Neural crest cell (in vitro differentiated cells): ENCODE results near the gene IFT25. TPM values are rescaled to one million over a fixed set of nuclear protein-coding genes. Genes with fewer than 3 reads are reported as not detected.

Experiments
- DNase-seq: peaks from one replicate; pipeline ENCODE4 v3.0.0; 2021; ENCODE audit warnings: low read depth, mixed read lengths, low spot score
- H3K27ac Mint-ChIP-seq: one replicate; pipeline ENCODE4 v1.8.0; 2021; ENCODE audit warnings: mild to moderate bottlenecking, mixed read lengths; ENCODE audit not compliant: unreplicated experiment
- H3K27me3 Mint-ChIP-seq: 2 replicates; pipeline ENCODE4 v1.8.0; 2021; ENCODE audit warnings: low read depth, mild to moderate bottlenecking, mixed read lengths
- H3K36me3 Mint-ChIP-seq: 2 replicates; pipeline ENCODE4 v1.8.0; 2021; ENCODE audit warnings: low read depth, mild to moderate bottlenecking, mixed read lengths
- H3K4me1 Mint-ChIP-seq: 2 replicates; pipeline ENCODE4 v1.8.0; 2021; ENCODE audit warnings: mixed read lengths
- H3K4me3 Mint-ChIP-seq: one replicate; pipeline ENCODE4 v1.8.0; 2021; ENCODE audit warnings: mild to moderate bottlenecking, mixed read lengths
- H3K9me3 Mint-ChIP-seq: 2 replicates; pipeline ENCODE4 v1.8.0; 2021; ENCODE audit warnings: mixed read lengths
- total RNA-seq: library from RNA; stranded (reverse); gene quantifications from 2 replicates; pipeline ENCODE4 v1.2.1, GENCODE V29; 2021
- TF ChIP-seq, protein P1 (sequence below): fragments of 200-600 bp; sonication (generic); conservative IDR thresholded peaks from 2 replicates; pipeline ENCODE4 v1.5.0; 2021; ENCODE audit warnings: antibody characterized with exemption, mild to moderate bottlenecking

Gene IFT25
- total RNA-seq, 1 donor from 2014 or later = 41.1 TPM

DNA sequence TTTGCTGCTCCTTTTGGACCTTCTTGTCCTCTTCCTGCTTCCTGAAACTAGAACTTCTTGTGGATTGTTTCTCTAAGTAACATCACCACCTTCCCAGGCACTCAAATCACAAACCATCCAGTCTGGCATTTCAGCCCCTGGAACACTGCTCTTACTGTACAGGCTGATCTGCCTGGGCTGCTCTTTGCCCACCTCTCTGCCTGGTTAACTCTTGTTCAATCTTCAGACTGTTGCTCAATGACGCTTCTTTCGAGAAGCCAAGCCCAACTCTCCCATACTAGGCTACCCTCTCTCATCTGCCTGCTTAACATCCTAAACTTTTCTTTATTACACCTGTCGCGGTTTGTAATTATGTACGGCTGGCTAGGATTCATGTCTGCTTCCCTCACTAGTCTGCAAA lies 50.9 kb downstream of the IFT25 start:
- Mint-ChIP-seq H3K27me3 (no peaks in the 10 kb centered on the region), H3K27ac (no peak overlapping the region), H3K4me1 (peaks cover 9% of the 10 kb centered on the region), H3K36me3 (no peaks in the 10 kb centered on the region), H3K9me3 (no peaks in the 10 kb centered on the region), H3K4me3 (no peak overlapping the region)
- TF ChIP-seq, protein P1, sequence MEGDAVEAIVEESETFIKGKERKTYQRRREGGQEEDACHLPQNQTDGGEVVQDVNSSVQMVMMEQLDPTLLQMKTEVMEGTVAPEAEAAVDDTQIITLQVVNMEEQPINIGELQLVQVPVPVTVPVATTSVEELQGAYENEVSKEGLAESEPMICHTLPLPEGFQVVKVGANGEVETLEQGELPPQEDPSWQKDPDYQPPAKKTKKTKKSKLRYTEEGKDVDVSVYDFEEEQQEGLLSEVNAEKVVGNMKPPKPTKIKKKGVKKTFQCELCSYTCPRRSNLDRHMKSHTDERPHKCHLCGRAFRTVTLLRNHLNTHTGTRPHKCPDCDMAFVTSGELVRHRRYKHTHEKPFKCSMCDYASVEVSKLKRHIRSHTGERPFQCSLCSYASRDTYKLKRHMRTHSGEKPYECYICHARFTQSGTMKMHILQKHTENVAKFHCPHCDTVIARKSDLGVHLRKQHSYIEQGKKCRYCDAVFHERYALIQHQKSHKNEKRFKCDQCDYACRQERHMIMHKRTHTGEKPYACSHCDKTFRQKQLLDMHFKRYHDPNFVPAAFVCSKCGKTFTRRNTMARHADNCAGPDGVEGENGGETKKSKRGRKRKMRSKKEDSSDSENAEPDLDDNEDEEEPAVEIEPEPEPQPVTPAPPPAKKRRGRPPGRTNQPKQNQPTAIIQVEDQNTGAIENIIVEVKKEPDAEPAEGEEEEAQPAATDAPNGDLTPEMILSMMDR = no peak
- DNase-seq = no peak

DNA sequence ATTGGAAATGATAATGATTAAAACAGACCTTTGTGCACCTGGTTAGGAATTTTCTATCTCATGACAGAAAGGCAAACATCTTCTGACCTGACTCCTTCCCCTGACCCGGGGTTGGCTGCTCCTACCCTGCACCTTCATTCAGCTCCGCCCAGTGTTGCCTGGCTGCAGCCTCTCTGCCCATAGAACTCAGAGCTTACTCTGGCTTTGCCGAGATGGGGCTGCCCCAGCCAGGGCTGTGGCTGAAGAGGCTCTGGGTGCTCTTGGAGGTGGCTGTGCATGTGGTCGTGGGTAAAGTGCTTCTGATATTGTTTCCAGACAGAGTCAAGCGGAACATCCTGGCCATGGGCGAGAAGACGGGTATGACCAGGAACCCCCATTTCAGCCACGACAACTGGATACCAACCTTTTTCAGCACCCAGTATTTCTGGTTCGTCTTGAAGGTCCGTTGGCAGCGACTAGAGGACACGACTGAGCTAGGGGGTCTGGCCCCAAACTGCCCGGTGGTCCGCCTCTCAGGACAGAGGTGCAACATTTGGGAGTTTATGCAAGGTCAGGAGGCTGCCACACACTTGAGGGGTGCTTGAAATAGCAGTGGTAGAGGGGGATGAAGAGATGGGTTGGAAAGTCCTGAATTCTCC lies 51.4 kb downstream of the IFT25 start, which contains the start of gene DIO1:
Gene DIO1, plus strand, starts transcription at position 189 of the 638 bp plus-strand sequence. Its CDS starts 24 bp downstream, at position 213.
- Mint-ChIP-seq H3K9me3 (no peaks in the 10 kb centered on the region), H3K4me3 (peak within 1 kb of the TSS; percentile 28), H3K36me3 (no peaks in the 10 kb centered on the region), H3K27me3 (no peaks in the 10 kb centered on the region), H3K4me1 (peaks cover 12% of the 10 kb centered on the region), H3K27ac (no peak within 1 kb of the TSS)
- no peak for DNase-seq
- TF ChIP-seq, protein P1 = no peak

DNA sequence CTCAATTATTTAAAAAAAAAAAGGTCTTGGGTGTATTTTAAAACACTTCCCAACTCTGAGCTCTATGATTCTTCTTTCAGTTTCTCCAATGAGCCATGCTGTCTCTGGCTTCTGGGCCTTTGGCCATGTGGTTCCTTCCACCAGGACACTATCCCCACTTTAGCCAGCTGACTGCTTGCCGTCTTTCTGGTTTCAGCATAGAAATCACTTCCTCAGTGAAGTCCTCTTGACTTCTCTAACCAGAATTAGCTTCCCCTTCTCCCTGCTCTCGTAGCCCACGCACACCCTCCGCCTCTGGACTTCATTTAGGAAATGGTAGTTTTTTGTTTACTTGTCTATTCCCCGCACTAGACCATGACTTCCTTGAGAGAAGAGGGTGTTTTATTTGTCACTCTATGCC lies 52.6 kb downstream of the IFT25 start:
- peak overlapping the region; percentile 28 for H3K4me3 Mint-ChIP-seq

DNA sequence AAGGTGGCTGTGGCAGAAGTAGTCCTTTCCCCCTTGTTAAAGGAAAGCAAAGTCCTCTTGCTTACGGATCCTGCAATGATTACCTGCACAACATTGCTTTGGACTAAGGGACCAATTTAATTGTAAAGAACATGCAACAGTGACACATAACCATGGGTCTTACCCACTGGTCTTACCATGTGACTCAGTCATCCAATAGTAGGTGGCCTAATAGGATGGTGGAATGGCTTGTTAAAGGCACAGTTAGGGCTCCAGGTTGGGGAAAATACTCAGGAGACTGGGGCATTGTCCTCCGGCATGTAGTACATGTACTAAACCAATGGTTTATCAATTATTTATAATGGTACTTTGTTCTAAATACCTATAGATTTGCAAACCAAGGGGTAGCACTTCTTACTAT lies 53.8 kb downstream of the IFT25 start:
- no peak for DNase-seq
- Mint-ChIP-seq H3K27me3 (no peaks in the 10 kb centered on the region), H3K36me3 (no peaks in the 10 kb centered on the region), H3K4me1 (peaks cover 23% of the 10 kb centered on the region), H3K27ac (no peak overlapping the region), H3K9me3 (no peaks in the 10 kb centered on the region), H3K4me3 (no peak overlapping the region)
- TF ChIP-seq, protein P1 = no peak

More for the DNA sequence above, 52.6 kb downstream of the IFT25 start:
- DNase-seq = no peak
- H3K36me3 Mint-ChIP-seq = no peaks in the 10 kb centered on the region
- H3K27ac Mint-ChIP-seq = no peak overlapping the region
- H3K9me3 Mint-ChIP-seq = no peaks in the 10 kb centered on the region
- H3K27me3 Mint-ChIP-seq = no peaks in the 10 kb centered on the region
- peaks cover 20% of the 10 kb centered on the region for H3K4me1 Mint-ChIP-seq
- TF ChIP-seq, protein P1 = no peak

DNA sequence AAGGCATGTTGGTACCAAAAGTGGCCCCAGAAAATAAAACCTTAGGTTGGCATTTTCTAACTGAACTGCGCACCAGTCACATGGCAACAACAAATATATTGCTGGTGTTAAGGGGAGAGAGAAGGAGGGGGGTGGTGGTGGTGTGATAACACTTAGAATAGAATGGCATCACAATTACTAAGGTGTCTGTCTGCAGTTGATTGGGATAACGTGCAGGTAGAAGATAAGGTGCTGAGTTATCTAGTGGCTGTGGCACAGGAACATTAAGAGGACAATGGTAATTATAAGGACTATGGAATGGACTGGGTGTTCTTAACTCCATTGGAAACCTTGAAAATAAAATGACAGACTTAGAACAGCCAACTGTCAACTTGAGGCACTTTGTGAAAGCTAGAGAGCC lies 54.5 kb downstream of the IFT25 start:
- peak overlapping the region; percentile 95 for H3K4me3 Mint-ChIP-seq
- H3K36me3 Mint-ChIP-seq = no peaks in the 10 kb centered on the region
- no peaks in the 10 kb centered on the region for H3K27me3 Mint-ChIP-seq
- DNase-seq = no peak
- peaks cover 23% of the 10 kb centered on the region for H3K4me1 Mint-ChIP-seq
- H3K9me3 Mint-ChIP-seq = no peaks in the 10 kb centered on the region
- TF ChIP-seq, protein P1 = no peak
- H3K27ac Mint-ChIP-seq = no peak overlapping the region
